ENCODE measurements around the gene UVRAG. TPM values are rescaled to one million over a fixed set of nuclear protein-coding genes. Genes with fewer than 3 reads are reported as not detected.

Gene UVRAG
- total and polyA plus RNA-seq, 2 of the 13 experiments (the other 11 are each of a cell fraction or from before 2014, with no cell fraction given): 9.7 to 17.3 TPM

- TF ChIP-seq, protein P1, sequence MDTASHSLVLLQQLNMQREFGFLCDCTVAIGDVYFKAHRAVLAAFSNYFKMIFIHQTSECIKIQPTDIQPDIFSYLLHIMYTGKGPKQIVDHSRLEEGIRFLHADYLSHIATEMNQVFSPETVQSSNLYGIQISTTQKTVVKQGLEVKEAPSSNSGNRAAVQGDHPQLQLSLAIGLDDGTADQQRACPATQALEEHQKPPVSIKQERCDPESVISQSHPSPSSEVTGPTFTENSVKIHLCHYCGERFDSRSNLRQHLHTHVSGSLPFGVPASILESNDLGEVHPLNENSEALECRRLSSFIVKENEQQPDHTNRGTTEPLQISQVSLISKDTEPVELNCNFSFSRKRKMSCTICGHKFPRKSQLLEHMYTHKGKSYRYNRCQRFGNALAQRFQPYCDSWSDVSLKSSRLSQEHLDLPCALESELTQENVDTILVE (CRISPR knock-in tag; IDR thresholded peaks at IDR 0.05): peak; percentile 64; the same call in 1 of the 2 replicates
- TF ChIP-seq ZNF331 (CRISPR knock-in tag; IDR thresholded peaks at IDR 0.05) (peak; percentile 27; the same call in 1 of the 2 replicates), SPEN (CRISPR knock-in tag; IDR thresholded peaks at IDR 0.05; ENCODE audit: low read depth) (0 out of 2 replicates have a peak, but pooled peaks have one; percentile 66), ZFYVE20 (CRISPR knock-in tag; IDR thresholded peaks at IDR 0.05; ENCODE audit: borderline replicate concordance, low read depth) (no peak), SNAI1 (CRISPR knock-in tag; IDR thresholded peaks at IDR 0.05; ENCODE audit: borderline replicate concordance) (no peak), TCF12 (IDR thresholded peaks at IDR 0.05) (no peak), TCF12 (CRISPR knock-in tag; IDR thresholded peaks at IDR 0.05) (0 out of 2 replicates have a peak, but pooled peaks have one; percentile 48), FOXP4 (CRISPR knock-in tag; IDR thresholded peaks at IDR 0.05) (peak; percentile 65), ZNF547 (CRISPR knock-in tag; IDR thresholded peaks at IDR 0.05) (peak; percentile 39; the same call in 1 of the 2 replicates), ZBTB20 (CRISPR knock-in tag; IDR thresholded peaks at IDR 0.05; ENCODE audit: borderline replicate concordance, low read depth) (no peak; the same call in 1 of the 2 replicates), ISX (CRISPR knock-in tag; conservative IDR thresholded peaks at IDR 0.05) (peak; percentile 94), PAWR (CRISPR knock-in tag; IDR thresholded peaks at IDR 0.05; ENCODE audit: borderline replicate concordance) (no peak), ZFP36L1 (CRISPR knock-in tag; IDR thresholded peaks at IDR 0.05) (no peak), YY1 (IDR thresholded peaks at IDR 0.05; ENCODE audit: insufficient read depth, insufficient replicate concordance, low read depth, low read length) (no peak), ZNF678 (CRISPR knock-in tag; IDR thresholded peaks at IDR 0.05) (peak; percentile 32), MZF1 (CRISPR knock-in tag; IDR thresholded peaks at IDR 0.05; ENCODE audit: borderline replicate concordance) (no peak), E2F5 (CRISPR knock-in tag; conservative IDR thresholded peaks at IDR 0.05) (peak; percentile 53; the same call in 1 of the 2 replicates), REPIN1 (CRISPR knock-in tag; IDR thresholded peaks at IDR 0.05; ENCODE audit: borderline replicate concordance, low read depth) (peak; percentile 92)
- TF ChIP-seq, protein P2, sequence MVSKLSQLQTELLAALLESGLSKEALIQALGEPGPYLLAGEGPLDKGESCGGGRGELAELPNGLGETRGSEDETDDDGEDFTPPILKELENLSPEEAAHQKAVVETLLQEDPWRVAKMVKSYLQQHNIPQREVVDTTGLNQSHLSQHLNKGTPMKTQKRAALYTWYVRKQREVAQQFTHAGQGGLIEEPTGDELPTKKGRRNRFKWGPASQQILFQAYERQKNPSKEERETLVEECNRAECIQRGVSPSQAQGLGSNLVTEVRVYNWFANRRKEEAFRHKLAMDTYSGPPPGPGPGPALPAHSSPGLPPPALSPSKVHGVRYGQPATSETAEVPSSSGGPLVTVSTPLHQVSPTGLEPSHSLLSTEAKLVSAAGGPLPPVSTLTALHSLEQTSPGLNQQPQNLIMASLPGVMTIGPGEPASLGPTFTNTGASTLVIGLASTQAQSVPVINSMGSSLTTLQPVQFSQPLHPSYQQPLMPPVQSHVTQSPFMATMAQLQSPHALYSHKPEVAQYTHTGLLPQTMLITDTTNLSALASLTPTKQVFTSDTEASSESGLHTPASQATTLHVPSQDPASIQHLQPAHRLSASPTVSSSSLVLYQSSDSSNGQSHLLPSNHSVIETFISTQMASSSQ (IDR thresholded peaks at IDR 0.05; ENCODE audit: low read depth): no peak
- TF ChIP-seq, protein P2 (CRISPR knock-in tag; IDR thresholded peaks at IDR 0.05; ENCODE audit: borderline replicate concordance): peak; percentile 51; the same call in 1 of the 2 replicates
Measured at GRCh38 chr11:75768112-75768908, 46.7 kb upstream of the UVRAG start, which contains the start of gene DGAT2 (continued).

Measured in HepG2 (cell line).